GM19238 (cell line): ENCODE measurements around the gene PRKCE.

Source experiments
- DNase-seq: peaks from one replicate; pipeline ENCODE4 v3.0.0; 2011; ENCODE audit warnings: low spot score; ENCODE audit not compliant: insufficient read length

The PRKCE gene

GRCh38 chr2:45750484-45750883, 99.0 kb downstream of the PRKCE start:
- DNase-seq, result no peak

- no peak for DNase-seq
These were observed 101.9 kb downstream of the PRKCE start for GRCh38 chr2:45753381-45753780.

GRCh38 chr2:45754131-45755010, 102.9 kb downstream of the PRKCE start:
- no peak for DNase-seq

- no peak for DNase-seq
These were observed 104.3 kb downstream of the PRKCE start for GRCh38 chr2:45755585-45756335.

- no peak for DNase-seq
These were observed 106.5 kb downstream of the PRKCE start for GRCh38 chr2:45758018-45758417.

DNA sequence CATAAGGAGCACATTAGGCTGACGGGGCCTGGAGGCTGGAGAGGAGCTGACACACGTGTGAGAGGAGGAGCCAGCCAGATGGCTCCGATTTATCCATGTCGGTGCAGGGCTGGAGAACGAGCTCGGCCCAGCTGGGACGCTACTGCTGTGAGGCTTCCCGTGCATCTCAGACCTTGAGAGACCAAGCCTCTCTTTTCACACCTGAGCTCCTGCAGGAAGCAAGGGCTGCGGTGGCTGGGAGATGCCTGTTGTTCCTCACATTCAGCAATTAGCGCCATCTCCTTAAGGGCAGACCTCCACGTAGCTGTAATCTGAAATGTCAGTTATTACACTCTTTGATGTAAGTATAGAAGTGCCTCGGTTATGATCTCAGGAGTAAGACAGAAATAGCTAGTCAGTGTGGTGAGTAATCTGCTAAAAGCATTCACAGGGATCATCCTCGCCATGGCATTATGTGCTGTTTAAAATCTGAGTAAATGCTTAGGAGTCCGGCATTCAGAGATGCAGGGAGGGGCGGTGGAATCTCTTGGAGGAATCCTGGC, 107.9 kb downstream of the PRKCE start:
- DNase-seq, result no peak

DNA sequence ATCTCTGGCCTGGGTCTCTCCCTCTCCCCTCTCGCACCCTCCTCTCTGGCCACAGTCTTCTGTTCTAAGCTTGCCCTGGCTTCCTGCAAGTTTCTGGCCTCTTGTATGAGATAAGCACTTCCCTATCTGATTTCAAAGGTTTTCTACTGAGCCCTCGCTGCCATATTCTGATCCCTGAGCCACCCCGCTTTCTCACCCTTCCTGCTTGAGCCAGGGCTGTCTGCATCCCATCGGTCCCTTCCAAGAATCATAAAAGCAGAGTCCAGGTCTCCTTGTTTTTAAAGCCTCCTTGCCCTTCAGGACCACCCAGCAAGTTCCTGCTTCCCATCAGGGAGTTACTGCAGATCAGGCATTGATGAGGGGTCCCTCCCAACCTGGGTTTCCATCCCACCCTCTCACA, 110.2 kb downstream of the PRKCE start:
- DNase-seq, result no peak

DNA sequence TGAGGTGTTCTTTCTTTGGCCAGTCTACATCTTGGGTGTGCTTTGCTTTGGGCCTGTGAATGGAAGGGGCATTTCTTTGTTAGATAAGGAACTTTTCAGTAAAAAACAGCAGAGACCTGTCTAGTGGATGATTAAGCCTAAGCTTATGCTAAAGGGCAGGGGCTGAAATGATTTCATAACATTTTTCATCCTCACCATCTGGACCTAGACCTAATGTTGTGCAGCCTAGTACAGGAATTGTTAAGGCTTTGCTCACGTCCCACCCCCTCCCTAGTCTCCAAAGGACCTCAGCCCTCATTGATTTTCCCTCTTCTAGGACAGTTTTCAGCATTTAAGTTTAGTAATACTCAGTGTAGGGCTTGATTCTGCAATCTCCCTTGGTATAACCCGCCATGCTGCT, 111.8 kb downstream of the PRKCE start:
- no peak for DNase-seq

DNA sequence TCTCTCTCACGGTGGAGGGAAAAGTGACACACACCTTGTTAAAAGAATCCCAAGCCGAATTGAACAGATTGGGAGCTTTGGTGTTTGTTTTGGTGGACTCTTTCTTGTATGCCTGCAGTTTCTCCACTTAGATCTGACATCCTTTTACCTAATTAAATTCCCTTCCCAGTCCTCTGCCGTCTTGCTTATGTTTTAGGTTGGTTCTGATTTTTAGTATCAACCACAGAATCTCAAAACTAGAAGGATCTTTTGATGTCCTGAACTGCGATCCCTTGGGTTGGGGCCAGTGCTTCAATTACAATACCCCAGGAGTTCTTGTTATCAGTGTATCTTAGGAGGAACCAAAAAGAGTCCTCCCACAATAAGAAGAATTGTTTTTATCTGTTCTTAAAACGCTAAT, 112.3 kb downstream of the PRKCE start:
- no peak for DNase-seq

GRCh38 chr2:45765007-45765727, 113.7 kb downstream of the PRKCE start:
- no peak for DNase-seq

GRCh38 chr2:45765728-45766254, 114.3 kb downstream of the PRKCE start:
- DNase-seq, result no peak

DNA sequence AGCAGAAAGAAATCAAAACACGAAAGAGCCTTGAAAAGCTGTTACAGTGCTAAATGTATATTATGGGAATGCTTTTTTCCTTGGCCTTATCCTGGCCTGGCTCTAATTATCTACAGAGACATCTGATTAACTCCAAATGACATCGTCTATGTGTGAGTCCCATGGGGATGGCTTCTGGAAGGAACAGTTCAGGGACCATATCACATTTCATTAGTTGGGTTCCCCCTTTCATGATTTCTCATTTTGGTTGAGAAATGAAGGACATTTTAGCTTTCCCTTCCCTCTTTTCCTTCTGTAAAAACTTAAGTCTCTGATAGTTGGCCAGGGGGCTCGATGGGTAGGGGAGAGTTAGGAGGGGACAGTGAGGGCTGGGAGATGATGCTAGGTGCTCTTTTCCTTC, 116.7 kb downstream of the PRKCE start:
- DNase-seq, result no peak

DNA sequence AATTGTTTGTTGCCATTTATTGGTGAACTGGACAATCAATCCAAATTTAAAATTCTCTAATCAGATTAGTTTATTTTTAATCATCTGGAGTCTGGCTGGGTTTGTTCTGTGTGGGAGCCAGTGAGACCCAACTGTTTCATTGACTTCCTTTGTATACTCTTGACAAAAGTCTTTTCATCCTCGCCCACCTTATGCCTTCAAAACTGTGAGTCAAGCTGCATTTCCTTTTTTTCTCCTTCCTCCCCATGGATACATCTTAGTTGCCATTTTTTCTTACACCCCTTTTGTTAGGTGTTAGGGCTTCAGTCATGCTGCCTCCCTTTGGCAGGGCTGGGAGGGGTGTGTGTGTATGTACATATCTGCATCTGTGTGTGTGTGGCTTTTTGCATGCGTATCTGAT, 117.6 kb downstream of the PRKCE start:
- DNase-seq, result no peak

DNA sequence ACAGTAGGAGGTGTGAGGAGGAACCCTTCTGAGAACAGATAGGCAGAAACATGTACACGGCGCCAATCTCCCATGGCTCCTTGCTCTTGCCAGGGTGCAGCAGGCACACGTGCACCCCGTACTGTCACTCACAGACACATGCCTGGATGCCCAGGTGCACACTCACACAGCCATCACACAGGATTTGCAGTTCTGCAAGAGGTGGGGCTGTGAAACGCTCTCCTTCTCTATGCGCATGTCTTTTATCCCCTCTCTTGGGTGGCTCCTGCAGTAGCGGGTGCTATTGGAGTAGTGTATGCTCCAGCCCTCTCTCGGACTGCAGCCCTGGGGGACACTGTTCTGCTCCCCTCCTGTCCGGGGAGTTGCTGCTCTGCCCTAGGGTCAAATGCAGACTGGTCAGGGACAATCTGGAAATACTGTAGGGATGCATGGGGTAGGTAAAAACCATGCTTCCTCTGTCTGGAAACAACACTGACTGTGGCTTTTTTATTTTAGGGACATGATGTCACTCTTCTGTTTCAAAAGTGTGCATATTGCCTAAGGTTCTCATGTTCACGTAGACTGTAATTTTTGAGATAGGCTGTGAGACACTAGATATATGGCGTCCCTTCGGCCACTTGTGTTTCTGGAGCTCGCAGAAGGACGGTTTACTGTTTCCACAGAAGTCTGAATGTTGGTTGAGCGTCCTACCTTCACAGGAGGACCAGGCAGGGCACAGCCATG, 118.5 kb downstream of the PRKCE start:
- DNase-seq, result no peak

- DNase-seq, result no peak
These were observed 119.3 kb downstream of the PRKCE start for GRCh38 chr2:45770811-45771210.

GRCh38 chr2:45771261-45771660, 119.8 kb downstream of the PRKCE start:
- DNase-seq, result no peak

GRCh38 chr2:45772038-45772437, 120.6 kb downstream of the PRKCE start:
- no peak for DNase-seq

- DNase-seq, result no peak
These were observed 122.4 kb downstream of the PRKCE start for GRCh38 chr2:45773909-45774308.

DNA sequence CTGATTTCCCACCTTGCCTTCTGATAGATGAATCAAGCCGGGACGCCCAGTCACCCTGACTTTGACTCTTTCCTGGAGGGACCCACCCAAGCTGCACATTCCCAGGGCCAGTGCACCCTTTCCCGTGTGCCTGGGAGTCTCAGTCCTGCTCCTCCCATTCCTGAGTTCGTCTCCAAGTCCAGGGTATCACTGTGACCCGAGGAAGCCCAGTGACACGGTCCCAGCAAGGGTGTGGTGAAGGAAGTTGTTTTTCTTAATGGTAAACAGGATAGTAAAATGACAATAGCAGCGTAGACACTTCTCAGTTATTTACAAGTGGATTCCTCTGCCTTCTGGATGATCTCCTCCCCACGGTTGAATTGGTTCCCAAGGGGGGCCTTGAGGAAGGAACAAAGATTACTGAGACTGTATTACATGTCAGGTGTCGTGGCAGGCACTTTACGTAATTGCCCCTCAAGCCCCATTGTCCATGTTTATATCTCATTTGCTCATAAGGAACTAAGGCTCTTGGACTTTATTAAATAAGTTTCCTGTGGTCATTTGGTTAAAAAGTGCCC, 123.3 kb downstream of the PRKCE start:
- DNase-seq, result no peak

DNA sequence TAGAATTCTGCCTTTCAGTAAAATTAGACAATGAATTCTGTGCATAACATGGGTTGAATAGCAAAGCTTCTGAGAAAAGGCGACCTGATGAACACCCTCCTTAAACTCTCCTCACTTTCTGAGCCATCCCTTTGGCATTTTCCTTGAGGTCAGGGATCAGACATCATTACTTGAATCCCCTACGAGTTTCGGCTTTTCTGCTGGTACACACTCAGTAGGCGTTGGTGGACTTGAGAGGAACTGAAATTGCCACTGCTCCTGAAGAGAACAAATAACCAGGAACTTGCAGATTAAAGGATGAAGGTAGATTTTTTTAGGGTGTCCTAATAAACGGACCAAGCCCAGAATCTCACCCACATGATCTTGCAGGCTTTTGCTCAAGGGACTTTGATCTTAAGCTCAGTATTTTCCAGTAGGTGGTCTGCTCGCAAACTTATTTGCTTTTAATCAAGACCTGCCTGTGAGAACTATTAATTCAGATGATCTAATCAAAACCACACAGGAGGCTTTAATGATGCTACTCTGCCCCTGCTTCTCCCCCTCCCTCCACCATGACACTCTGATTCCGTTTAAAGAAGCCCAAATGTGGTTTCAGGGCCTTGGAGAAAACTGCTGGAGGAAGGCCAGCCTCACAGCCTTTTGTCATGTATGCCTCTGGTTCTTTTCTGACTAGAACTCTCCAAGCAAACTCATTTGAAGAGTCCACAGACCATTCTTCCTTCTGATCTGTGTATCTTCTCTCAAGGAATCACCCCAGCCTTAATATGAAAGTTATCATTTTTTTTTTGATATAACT, 124.9 kb downstream of the PRKCE start:
- DNase-seq, result no peak
